ENCODE results near the gene VPS52.
"Not testable (repeated sequence)": the region's sequence is repeated elsewhere in the genome, so short reads cannot be mapped to it uniquely, and the experiment has no call there.

Gene VPS52

GRCh38 chr6:33236852-33237251 lies 34.8 kb downstream of the VPS52 start:
- DNase-seq (ENCODE audit: low read depth): no peak
- no peak overlapping the region for H3K4me3 ChIP-seq (ENCODE audit: low read depth, low read length)
- TF ChIP-seq CTCF (IDR thresholded peaks at IDR 0.05; ENCODE audit: low read depth, low read length): no peak
- no peak for TF ChIP-seq POLR2A (IDR thresholded peaks at IDR 0.05; ENCODE audit: extremely low read depth, insufficient read length)
- TF ChIP-seq MAX (IDR thresholded peaks at IDR 0.05; ENCODE audit: low read depth, low read length): no peak
- TF ChIP-seq MYC (IDR thresholded peaks at IDR 0.05; ENCODE audit: low read depth, low read length): no peak

- TF ChIP-seq MAX (IDR thresholded peaks at IDR 0.05; ENCODE audit: low read depth, low read length) (no peak), POLR2A (IDR thresholded peaks at IDR 0.05; ENCODE audit: extremely low read depth, insufficient read length) (no peak), CTCF (IDR thresholded peaks at IDR 0.05; ENCODE audit: low read depth, low read length) (no peak), MYC (IDR thresholded peaks at IDR 0.05; ENCODE audit: low read depth, low read length) (no peak)
- no peak for DNase-seq (ENCODE audit: low read depth)
- no peak overlapping the region for H3K4me3 ChIP-seq (ENCODE audit: low read depth, low read length)
Observed at GRCh38 chr6:33236328-33236727, 35.3 kb downstream of the VPS52 start.

GRCh38 chr6:33235221-33235634 lies 36.4 kb downstream of the VPS52 start:
- no peak for DNase-seq (ENCODE audit: low read depth)
- no peak for TF ChIP-seq MYC (IDR thresholded peaks at IDR 0.05; ENCODE audit: low read depth, low read length)
- no peak for TF ChIP-seq MAX (IDR thresholded peaks at IDR 0.05; ENCODE audit: low read depth, low read length)
- H3K4me3 ChIP-seq (ENCODE audit: low read depth, low read length): no peak overlapping the region

- not testable (repeated sequence) for H3K4me3 ChIP-seq (ENCODE audit: low read depth, low read length); DNase-seq (ENCODE audit: low read depth)
Observed at GRCh38 chr6:33226503-33227120, 45.1 kb downstream of the VPS52 start.

GRCh38 chr6:33217681-33218080 lies 54.0 kb downstream of the VPS52 start:
- TF ChIP-seq MAX (IDR thresholded peaks at IDR 0.05; ENCODE audit: low read depth, low read length) (no peak), POLR2A (IDR thresholded peaks at IDR 0.05; ENCODE audit: extremely low read depth, insufficient read length) (no peak), MYC (IDR thresholded peaks at IDR 0.05; ENCODE audit: low read depth, low read length) (no peak), CTCF (IDR thresholded peaks at IDR 0.05; ENCODE audit: low read depth, low read length) (no peak)
- no peak for DNase-seq (ENCODE audit: low read depth)

GRCh38 chr6:33217246-33217645 lies 54.4 kb downstream of the VPS52 start:
- no peak for DNase-seq (ENCODE audit: low read depth)
- no peak for TF ChIP-seq MAX (IDR thresholded peaks at IDR 0.05; ENCODE audit: low read depth, low read length)
- TF ChIP-seq MYC (IDR thresholded peaks at IDR 0.05; ENCODE audit: low read depth, low read length): no peak
- no peak for TF ChIP-seq POLR2A (IDR thresholded peaks at IDR 0.05; ENCODE audit: extremely low read depth, insufficient read length)
- TF ChIP-seq CTCF (IDR thresholded peaks at IDR 0.05; ENCODE audit: low read depth, low read length): no peak
- H3K4me3 ChIP-seq (ENCODE audit: low read depth, low read length): no peak overlapping the region

More at GRCh38 chr6:33217681-33218080, 54.0 kb downstream of the VPS52 start:
- H3K4me3 ChIP-seq (ENCODE audit: low read depth, low read length): no peak overlapping the region
